Activated CD4-positive, alpha-beta T cell treated with anti-CD3 and anti-CD28 coated beads for 36 hours (primary cell): ENCODE results near the gene NAV2. TPM values are rescaled to one million over a fixed set of nuclear protein-coding genes. Genes with fewer than 3 reads are reported as not detected.

Experiments used
- ATAC-seq: fragments of 200-7000 bp; cut with Tn5 transposase; one replicate; pipeline ENCODE4 v1.10.0; 2021; ENCODE audit warnings: mild to moderate bottlenecking, moderate library complexity
- CTCF ChIA-PET: fragments of 350-600 bp; sonication (Branson Sonifier 250); formaldehyde crosslinking; loops from one replicate; lab custom pipeline; 2021; ENCODE audit warnings: antibody characterized with exemption; lab: Charles Lee
- POLR2A ChIA-PET: fragments of 350-600 bp; sonication (Branson Sonifier 250); formaldehyde crosslinking; loops from one replicate; lab custom pipeline; 2021; ENCODE audit warnings: antibody characterized with exemption, inconsistent platforms; lab: Charles Lee
- DNase-seq: peaks from one replicate; pipeline ENCODE4 v3.0.0-alpha.2; 2020
- H3K27ac Mint-ChIP-seq: one replicate; pipeline ENCODE4 v1.8.0; 2021; ENCODE audit warnings: mixed read lengths
- H3K27me3 Mint-ChIP-seq: one replicate; pipeline ENCODE4 v1.8.0; 2021; ENCODE audit warnings: mixed read lengths
- H3K36me3 Mint-ChIP-seq: one replicate; pipeline ENCODE4 v1.8.0; 2021; ENCODE audit warnings: low read depth, mixed read lengths
- H3K4me1 Mint-ChIP-seq: one replicate; pipeline ENCODE4 v1.8.0; 2021; ENCODE audit warnings: mixed read lengths
- H3K4me3 Mint-ChIP-seq: one replicate; pipeline ENCODE4 v1.8.0; 2021; ENCODE audit warnings: mild to moderate bottlenecking, moderate library complexity, mixed read lengths
- H3K9me3 Mint-ChIP-seq: one replicate; pipeline ENCODE4 v1.8.0; 2021; ENCODE audit warnings: low read depth, mixed read lengths
- intact Hi-C, 2 experiments: fragments of 100-400 bp; cut with DNase I in 1 of 2; cut with micrococcal nuclease in 1 of 2; formaldehyde crosslinking; loops; one replicate each; pipeline versions ENCODE4 v1.14.2 to v1.15.1; 2022 to 2024; cut with DNase I, micrococcal nuclease
- total RNA-seq, 2 experiments: library from RNA; stranded (reverse); gene quantifications; one replicate each; pipeline ENCODE4 v1.2.3, GENCODE V29; 2021

The NAV2 gene
- total RNA-seq, 2 experiments from 2014 or later: 0.54 to 0.55 TPM

GRCh38 chr11:19789245-19789644, 76.6 kb downstream of the NAV2 start:
- H3K4me1 Mint-ChIP-seq: no peaks in the 10 kb centered on the region
- ChIA-PET CTCF (interaction anchor here (1.0 kb wide), 1 partner anchor 24 kb away, joined by 3 read pairs; no protein-coding TSS in a partner anchor), POLR2A (no interaction called here)
- no peaks in the 10 kb centered on the region for H3K9me3 Mint-ChIP-seq
- H3K36me3 Mint-ChIP-seq: no peaks in the 10 kb centered on the region
- H3K4me3 Mint-ChIP-seq: no peak overlapping the region
- no peak overlapping the region for H3K27ac Mint-ChIP-seq
- DNase-seq (no peak), ATAC-seq (no peak)
- peaks cover 18% of the 10 kb centered on the region for H3K27me3 Mint-ChIP-seq
- intact Hi-C loops: no loop called here

- H3K4me1 Mint-ChIP-seq: no peaks in the 10 kb centered on the region
- ChIA-PET POLR2A (no interaction called here), CTCF (interaction anchor here (1.0 kb wide), 1 partner anchor 25 kb away, joined by 3 read pairs; no protein-coding TSS in a partner anchor)
- H3K4me3 Mint-ChIP-seq: no peak overlapping the region
- ATAC-seq (no peak), DNase-seq (no peak)
- H3K36me3 Mint-ChIP-seq: no peaks in the 10 kb centered on the region
- H3K27ac Mint-ChIP-seq: no peak overlapping the region
- H3K27me3 Mint-ChIP-seq: peaks cover 13% of the 10 kb centered on the region
- no peaks in the 10 kb centered on the region for H3K9me3 Mint-ChIP-seq
- intact Hi-C loops: no loop called here
These were observed 77.4 kb downstream of the NAV2 start for GRCh38 chr11:19789835-19790710.

GRCh38 chr11:19790831-19791552, 78.4 kb downstream of the NAV2 start:
- no peaks in the 10 kb centered on the region for H3K9me3 Mint-ChIP-seq
- no peaks in the 10 kb centered on the region for H3K36me3 Mint-ChIP-seq
- H3K4me1 Mint-ChIP-seq: no peaks in the 10 kb centered on the region
- POLR2A ChIA-PET: no interaction called here
- CTCF ChIA-PET: no interaction called here
- peaks cover 13% of the 10 kb centered on the region for H3K27me3 Mint-ChIP-seq
- intact Hi-C loops: no loop called here
- no peak overlapping the region for H3K27ac Mint-ChIP-seq
- no peak for ATAC-seq
- H3K4me3 Mint-ChIP-seq: no peak overlapping the region
- DNase-seq: no peak

- Mint-ChIP-seq H3K36me3 (no peaks in the 10 kb centered on the region), H3K27me3 (peaks cover 11% of the 10 kb centered on the region), H3K4me3 (no peak overlapping the region), H3K9me3 (no peaks in the 10 kb centered on the region), H3K27ac (no peak overlapping the region), H3K4me1 (no peaks in the 10 kb centered on the region)
- CTCF ChIA-PET: no interaction called here
- ATAC-seq: no peak
- no peak for DNase-seq
- POLR2A ChIA-PET: no interaction called here
- intact Hi-C loops: no loop called here
These were observed 79.9 kb downstream of the NAV2 start for GRCh38 chr11:19792510-19792909.

GRCh38 chr11:19793326-19793725, 80.7 kb downstream of the NAV2 start:
- ChIA-PET POLR2A (no interaction called here), CTCF (no interaction called here)
- intact Hi-C loops: no loop called here
- ATAC-seq: no peak
- Mint-ChIP-seq H3K4me1 (no peaks in the 10 kb centered on the region), H3K9me3 (no peaks in the 10 kb centered on the region), H3K27me3 (peaks cover 8% of the 10 kb centered on the region), H3K27ac (no peak overlapping the region), H3K4me3 (no peak overlapping the region), H3K36me3 (no peaks in the 10 kb centered on the region)
- DNase-seq: no peak

GRCh38 chr11:19794161-19794560, 81.5 kb downstream of the NAV2 start:
- Mint-ChIP-seq H3K27ac (no peak overlapping the region), H3K4me3 (no peak overlapping the region), H3K4me1 (no peaks in the 10 kb centered on the region), H3K27me3 (peaks cover 3% of the 10 kb centered on the region), H3K36me3 (no peaks in the 10 kb centered on the region), H3K9me3 (no peaks in the 10 kb centered on the region)
- DNase-seq (no peak), ATAC-seq (no peak)
- POLR2A ChIA-PET: no interaction called here
- intact Hi-C loops: no loop called here
- CTCF ChIA-PET: interaction anchor here (0.6 kb wide), 1 partner anchor 261 kb away, joined by 3 read pairs; no protein-coding TSS in a partner anchor

- Mint-ChIP-seq H3K27ac (no peak overlapping the region), H3K36me3 (no peaks in the 10 kb centered on the region), H3K27me3 (no peaks in the 10 kb centered on the region), H3K4me3 (no peak overlapping the region), H3K9me3 (no peaks in the 10 kb centered on the region), H3K4me1 (no peaks in the 10 kb centered on the region)
- ChIA-PET POLR2A (no interaction called here), CTCF (interaction anchor here (1.0 kb wide), 1 partner anchor 26 kb away, joined by 3 read pairs; no protein-coding TSS in a partner anchor)
- no peak for DNase-seq
- no peak for ATAC-seq
- intact Hi-C loops: no loop called here
These were observed 82.4 kb downstream of the NAV2 start for GRCh38 chr11:19795082-19795481.

- ATAC-seq: no peak
- Mint-ChIP-seq H3K4me3 (no peak overlapping the region), H3K36me3 (no peaks in the 10 kb centered on the region), H3K9me3 (no peaks in the 10 kb centered on the region), H3K27me3 (peaks cover 6% of the 10 kb centered on the region), H3K27ac (no peak overlapping the region), H3K4me1 (no peaks in the 10 kb centered on the region)
- intact Hi-C loops: no loop called here
- POLR2A ChIA-PET: no interaction called here
- CTCF ChIA-PET: interaction anchor here (0.8 kb wide), 1 partner anchor 133 kb away, joined by 3 read pairs; no protein-coding TSS in a partner anchor
- no peak for DNase-seq
These were observed 87.5 kb downstream of the NAV2 start for GRCh38 chr11:19800162-19800561.

GRCh38 chr11:19800714-19801519, 88.3 kb downstream of the NAV2 start:
- no peaks in the 10 kb centered on the region for H3K36me3 Mint-ChIP-seq
- H3K4me3 Mint-ChIP-seq: no peak overlapping the region
- H3K27me3 Mint-ChIP-seq: peaks cover 6% of the 10 kb centered on the region
- POLR2A ChIA-PET: no interaction called here
- no peak overlapping the region for H3K27ac Mint-ChIP-seq
- CTCF ChIA-PET: interaction anchor here (0.8 kb wide), 1 partner anchor 134 kb away, joined by 3 read pairs; no protein-coding TSS in a partner anchor
- no peaks in the 10 kb centered on the region for H3K4me1 Mint-ChIP-seq
- intact Hi-C loops: no loop called here
- no peak for ATAC-seq
- no peak for DNase-seq
- H3K9me3 Mint-ChIP-seq: no peaks in the 10 kb centered on the region

GRCh38 chr11:19802773-19803293, 90.2 kb downstream of the NAV2 start:
- Mint-ChIP-seq H3K27me3 (peaks cover 8% of the 10 kb centered on the region), H3K36me3 (no peaks in the 10 kb centered on the region), H3K4me3 (no peak overlapping the region), H3K4me1 (no peaks in the 10 kb centered on the region), H3K9me3 (no peaks in the 10 kb centered on the region), H3K27ac (no peak overlapping the region)
- CTCF ChIA-PET: interaction anchor here (0.7 kb wide), 1 partner anchor 189 kb away, joined by 3 read pairs; no protein-coding TSS in a partner anchor
- POLR2A ChIA-PET: no interaction called here
- intact Hi-C loops: no loop called here
- ATAC-seq: no peak
- no peak for DNase-seq

GRCh38 chr11:19803506-19803998, 90.9 kb downstream of the NAV2 start:
- H3K9me3 Mint-ChIP-seq: no peaks in the 10 kb centered on the region
- no peaks in the 10 kb centered on the region for H3K4me1 Mint-ChIP-seq
- intact Hi-C loops: no loop called here
- POLR2A ChIA-PET: no interaction called here
- no peaks in the 10 kb centered on the region for H3K36me3 Mint-ChIP-seq
- no peak overlapping the region for H3K27ac Mint-ChIP-seq
- CTCF ChIA-PET: no interaction called here
- DNase-seq (no peak), ATAC-seq (no peak)
- no peak overlapping the region for H3K4me3 Mint-ChIP-seq
- H3K27me3 Mint-ChIP-seq: peaks cover 8% of the 10 kb centered on the region
